HG03159 (cell line): Measurements from ENCODE around the gene STEAP3.

ENCODE experiments used
- ATAC-seq: cut with Tn5 transposase; IDR thresholded peaks from one replicate; pipeline ENCODE4 v1.9.1; 2021; ENCODE audit warnings: mild to moderate bottlenecking, moderate library complexity; ENCODE audit not compliant: unreplicated experiment

STEAP3 gene

DNA sequence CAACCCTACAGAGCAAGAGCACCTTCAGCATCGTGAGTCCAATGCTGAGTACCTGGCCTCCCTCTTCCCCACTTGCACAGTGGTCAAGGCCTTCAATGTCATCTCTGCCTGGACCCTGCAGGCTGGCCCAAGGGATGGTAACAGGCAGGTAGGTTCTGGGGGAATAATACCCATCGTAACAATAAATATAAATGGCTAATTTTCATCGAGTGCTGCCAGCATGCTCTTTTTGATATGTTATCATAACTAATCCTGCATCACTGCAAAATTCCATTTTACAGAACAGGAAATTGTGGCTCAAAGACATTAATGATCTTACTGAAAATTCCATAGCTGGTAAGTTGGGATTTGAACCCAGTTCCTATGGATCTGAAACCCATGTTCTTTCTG is 22.2 kb downstream of the STEAP3 start:
- no peak for ATAC-seq

DNA sequence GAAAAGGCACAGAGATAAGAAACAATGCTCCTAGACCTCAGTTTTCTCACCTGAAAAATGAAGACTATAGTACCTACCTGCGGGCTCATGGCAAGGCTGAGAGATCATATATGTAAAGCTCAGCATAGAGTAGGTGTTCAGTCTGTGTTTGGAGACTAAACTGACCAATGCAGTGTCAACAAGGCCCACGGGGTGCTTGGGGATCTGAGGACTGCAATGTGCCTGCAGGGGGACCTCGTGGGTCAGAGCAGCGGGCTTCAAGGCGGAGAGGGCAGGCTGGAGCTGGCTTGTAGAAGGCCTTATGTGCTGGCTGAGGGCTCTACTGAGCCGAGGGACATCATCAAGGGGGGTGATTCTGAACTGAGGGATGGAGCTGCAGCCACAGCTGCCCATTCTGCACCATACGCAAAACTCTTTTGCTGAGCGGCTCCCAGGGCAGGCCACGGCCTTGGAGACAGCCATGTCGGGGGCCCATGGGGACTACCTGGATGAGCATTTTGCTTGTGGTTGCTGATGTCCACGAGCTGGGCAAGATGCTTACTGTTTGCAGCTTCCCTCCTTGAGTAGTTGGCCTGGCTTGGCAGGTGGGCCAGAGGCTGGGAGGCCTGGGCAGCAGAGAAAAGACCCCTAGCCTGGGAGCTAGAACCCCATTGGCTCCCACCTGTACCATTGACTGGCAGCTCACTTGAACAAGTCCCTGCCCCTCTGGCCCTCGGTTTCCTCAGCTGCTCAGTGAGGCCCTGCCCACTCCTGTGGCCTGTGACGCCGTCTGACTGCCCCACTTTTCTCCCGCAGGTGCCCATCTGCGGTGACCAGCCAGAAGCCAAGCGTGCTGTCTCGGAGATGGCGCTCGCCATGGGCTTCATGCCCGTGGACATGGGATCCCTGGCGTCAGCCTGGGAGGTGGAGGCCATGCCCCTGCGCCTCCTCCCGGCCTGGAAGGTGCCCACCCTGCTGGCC is 23.5 kb downstream of the STEAP3 start:
- no peak for ATAC-seq

DNA sequence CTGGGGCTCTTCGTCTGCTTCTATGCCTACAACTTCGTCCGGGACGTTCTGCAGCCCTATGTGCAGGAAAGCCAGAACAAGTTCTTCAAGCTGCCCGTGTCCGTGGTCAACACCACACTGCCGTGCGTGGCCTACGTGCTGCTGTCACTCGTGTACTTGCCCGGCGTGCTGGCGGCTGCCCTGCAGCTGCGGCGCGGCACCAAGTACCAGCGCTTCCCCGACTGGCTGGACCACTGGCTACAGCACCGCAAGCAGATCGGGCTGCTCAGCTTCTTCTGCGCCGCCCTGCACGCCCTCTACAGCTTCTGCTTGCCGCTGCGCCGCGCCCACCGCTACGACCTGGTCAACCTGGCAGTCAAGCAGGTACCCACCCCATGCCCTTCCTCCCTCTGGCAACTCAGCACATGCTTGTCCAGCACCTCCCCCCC is 24.2 kb downstream of the STEAP3 start:
- ATAC-seq, result no peak

DNA sequence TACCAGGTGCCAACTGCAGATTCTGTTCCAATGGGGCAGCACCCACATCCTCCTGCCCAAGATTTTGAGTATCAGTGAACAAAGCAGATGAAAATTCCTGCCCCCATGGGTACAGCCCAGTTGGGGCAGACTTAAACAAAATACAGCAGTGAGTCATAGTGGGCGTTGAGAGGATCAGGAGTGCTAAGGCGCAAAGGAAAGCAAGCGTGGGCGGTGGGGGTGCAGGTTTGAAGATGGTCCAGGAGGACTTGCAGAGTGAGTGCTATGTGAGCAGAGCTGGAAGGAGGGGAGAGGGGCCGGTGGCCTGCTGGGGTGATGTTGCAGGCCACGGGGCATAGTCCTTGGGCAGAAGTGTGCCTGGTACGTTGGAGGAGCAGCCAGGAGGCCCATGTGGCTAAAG is 24.7 kb downstream of the STEAP3 start:
- ATAC-seq, result no peak

DNA sequence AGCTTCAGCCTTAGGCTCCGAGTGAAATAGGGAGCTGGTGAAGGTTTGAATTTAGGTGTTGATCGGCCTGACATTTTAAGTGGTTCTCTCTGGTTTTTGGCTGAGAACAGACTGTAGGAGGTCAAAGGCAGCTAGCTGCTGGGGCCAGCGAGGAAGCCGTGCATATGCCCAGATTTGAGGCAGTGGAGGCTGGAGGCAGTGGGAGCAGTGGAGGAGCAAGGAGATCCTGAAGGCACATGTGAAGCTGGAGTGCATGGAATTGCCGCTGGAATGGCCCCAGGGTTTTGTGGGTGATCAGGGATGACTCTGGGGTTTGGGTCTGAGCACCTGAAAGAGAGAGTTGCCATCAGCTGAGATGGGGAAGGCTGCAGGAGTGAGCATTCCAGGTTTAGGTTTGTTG is 25.1 kb downstream of the STEAP3 start:
- ATAC-seq, result no peak

DNA sequence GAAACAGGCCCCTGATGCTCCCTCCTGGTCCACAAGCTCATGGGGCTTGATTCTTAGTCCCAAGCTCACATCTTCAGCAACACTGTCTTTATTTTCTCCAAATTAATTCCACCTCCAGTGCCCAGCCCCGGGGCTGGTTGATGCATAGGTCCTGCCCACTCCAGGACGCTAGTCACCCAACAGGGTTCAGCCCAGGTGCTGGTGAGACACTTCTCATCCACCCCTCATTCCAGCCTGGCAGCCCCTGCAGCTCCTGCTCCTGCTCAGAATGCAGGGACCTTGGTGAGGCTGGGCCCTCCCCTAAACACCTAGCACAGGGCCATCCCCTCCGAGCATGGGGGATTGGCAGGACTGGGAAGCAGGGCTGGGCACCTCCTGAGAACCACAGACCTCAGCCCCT is 25.7 kb downstream of the STEAP3 start:
- ATAC-seq, result no peak

DNA sequence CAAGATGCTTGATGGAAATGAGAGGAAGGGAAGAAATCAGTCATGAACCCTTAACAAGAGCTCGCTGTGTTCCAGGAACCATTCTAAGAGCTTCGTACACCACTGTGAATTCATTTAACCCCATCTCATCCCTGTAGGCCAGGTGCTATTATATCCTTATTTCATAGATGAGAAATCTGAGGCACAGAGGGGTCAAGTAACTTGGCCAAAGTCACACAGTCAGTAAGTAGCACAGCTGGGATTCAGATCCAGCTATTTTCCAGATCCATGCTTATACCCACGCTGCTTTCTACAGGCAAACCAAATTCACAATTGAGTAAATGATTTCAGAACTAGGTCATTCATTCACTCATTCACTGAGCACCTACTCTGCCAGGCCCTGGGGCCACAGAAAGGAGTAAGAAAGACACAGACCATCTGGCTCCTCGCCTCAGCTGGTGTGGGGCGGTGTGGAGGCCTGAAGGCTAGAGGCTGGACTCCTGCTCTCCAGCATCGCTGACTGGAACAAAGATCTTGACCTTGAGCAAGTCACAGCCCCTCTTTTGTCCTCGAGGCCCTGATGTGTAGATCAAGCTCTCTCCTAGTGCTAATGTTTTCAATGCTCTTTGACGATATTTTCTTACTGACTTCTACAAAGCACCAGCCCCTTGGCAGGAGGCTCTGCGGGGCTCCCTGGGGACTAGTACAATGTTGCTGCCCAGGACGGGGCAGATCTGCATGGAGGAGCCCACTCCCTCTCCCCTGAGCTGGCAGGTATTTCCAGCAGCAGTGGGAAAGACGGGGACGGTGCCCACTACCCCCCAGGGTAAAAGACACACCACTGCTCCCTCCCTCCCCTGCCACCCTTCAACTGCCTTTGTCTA is 26.5 kb downstream of the STEAP3 start:
- ATAC-seq, result no peak

DNA sequence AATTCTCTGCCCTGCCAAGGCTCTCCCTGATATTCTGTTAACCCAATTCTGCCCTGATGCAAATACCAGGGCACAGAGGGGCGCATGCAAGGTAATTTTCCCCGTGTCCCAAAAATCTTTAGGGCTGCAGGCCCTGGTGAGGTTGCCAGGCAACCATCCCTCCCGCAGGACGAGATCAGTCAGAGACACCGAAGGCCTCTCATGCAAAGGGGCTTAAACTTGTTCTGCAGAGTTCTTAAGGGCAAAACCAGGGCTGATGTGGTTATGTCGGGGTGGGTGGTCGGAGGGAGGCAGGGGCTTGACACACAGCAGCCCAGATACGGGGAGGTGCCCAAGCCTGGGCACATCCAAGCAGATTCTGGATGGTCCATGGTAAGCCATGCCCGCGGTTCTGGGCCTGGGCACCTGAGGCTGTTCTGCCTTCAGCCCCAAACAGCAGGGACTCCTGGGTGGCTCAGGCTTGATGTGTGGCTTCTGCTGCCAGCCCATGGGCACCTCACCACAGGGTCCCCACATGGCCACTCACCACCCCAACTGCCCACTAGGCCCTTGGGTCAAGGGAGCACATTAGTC is 27.2 kb downstream of the STEAP3 start:
- no peak for ATAC-seq

DNA sequence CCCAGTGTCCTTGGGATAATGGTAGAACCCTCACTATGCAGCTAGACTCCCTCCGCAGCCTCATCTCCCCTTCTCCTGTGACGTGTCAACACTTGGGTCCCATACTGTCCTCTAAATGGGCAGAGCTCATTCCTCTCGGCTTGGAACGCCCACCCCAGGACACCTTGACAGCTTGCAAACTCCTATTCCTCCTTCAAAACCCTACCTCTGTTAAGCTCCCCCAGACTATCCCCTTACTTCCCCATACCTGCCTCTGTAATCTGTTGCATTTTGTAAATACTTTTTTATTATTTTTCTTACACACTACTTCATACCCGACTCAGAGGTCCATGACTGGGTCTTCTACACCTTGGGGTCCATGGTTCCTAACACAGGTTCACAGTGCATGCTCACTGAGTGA is 28.0 kb downstream of the STEAP3 start:
- no peak for ATAC-seq

DNA sequence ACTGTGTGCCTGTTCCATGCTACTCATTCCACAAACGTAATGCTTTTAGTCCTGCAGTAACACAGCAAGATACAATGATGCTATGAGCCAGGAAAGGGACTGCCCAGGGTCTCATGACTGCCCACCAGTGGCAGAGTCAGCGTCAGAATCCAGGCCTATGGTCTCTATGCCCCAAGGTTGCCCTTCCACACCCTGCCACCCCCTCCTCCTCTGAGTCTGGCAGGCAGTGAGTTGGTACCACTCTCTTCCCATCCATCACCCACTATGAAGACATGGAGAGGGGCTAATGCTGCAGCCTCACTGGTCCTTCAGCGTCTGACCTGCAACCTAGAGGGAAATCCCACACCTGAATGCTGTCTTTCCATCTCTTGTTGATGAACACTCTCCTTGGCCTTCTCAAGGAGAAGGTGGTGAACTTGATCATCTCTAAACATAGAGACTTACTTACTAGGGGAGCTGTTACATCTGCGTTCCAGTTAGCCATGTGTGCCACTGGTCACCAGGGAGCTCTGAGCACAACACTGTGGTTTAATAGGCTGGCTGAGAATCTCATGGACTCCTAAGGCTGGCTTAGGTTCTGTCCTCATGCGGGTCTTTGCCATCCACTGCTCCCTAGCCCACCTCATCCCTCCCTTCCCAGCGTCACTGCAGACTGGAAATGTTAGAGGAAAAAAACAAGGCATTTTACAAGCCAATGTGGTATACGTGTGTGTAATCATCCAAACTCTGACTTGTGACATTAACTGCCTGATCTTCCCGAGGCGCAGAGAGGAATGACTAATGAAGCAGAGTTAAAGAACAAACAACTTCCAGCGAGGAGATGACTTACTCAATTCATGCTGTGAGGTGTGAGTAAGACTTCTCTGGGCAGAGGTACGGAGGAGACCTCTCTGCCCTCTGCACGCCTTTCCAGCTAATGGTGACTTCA is 28.8 kb downstream of the STEAP3 start:
- no peak for ATAC-seq

DNA sequence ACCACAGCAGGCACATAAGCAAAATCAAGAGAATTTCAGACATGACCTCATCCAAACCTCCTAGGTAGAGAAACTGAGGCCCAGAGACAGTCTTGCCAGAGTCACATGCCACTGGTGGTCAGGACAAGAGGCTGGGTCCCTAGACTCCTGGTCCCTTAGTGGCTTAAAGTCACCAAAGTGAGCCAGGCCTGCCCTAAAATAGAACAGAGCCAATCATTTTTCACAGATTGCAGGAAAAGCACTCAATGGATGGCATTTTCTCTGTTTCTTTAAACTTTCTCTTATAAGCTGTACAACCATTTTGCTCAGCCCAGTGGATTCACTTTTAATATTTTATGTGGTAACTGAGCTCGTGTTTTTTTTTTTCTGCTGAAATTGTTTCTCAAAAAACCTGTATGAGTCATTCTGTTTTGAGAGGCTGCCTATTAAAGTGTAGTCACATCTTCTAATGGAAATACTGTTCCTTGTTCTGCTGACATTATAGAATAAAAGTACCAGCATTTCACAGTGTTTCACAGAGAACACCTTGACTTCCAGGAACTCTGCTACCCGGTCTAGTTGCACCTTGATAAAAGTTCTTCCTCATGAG is 29.6 kb downstream of the STEAP3 start:
- no peak for ATAC-seq

DNA sequence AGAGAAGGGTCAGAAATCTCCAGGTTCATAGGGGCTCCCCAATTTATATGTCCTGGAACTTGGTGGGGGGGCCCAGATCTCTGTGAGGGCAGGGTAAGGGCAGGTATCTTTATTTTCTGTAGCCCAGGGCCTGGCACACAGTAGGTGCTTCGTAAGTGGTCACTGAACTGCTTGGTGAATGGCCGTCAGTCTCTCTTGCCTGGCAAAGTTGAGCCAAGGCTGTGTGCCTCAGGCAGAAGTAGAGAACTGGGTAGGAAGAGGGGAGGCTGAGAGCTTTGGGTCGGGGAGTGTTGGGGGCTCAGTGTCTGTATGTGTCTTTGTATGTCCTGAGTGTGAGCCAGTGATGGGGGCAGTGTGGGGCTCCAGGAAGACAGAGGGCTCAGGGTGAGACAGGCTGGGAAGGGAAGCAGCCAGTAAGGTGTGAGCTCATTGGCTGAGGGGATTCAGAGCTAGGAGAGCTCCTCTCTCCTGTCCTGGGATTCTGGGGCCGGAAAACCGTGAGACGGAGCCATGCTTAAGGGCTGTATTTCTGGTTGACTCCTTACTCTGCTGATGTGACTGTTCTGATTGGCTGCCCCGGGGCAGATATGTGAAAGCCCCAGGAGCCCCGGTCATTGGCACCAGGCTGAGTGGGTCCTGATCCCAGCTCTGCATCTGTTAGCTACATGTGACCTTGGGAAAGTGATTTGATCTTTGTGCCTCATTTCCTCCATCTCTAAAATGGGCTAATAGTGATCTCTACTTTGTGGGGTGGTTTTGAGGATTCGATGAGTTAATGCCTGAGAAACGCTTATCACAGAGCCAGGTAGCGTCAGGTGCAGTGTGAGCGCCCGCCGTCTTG is 30.3 kb downstream of the STEAP3 start:
- no peak for ATAC-seq

DNA sequence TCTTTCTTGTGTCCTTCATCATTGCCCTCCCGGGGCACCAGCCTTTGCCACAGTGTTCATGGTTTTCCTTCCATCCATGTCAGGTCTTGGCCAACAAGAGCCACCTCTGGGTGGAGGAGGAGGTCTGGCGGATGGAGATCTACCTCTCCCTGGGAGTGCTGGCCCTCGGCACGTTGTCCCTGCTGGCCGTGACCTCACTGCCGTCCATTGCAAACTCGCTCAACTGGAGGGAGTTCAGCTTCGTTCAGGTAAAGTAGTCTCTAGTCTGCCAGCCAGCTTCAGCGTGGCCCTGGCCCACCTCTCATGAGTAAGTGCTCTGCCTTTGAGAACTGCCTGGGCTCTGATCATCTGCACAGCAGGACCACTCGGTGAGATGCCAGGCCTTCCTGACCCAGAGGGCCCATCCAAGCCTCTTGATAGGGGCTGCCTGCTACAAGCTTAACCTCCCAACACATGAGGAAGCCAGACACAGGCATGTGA is 31.0 kb downstream of the STEAP3 start:
- ATAC-seq, result no peak

DNA sequence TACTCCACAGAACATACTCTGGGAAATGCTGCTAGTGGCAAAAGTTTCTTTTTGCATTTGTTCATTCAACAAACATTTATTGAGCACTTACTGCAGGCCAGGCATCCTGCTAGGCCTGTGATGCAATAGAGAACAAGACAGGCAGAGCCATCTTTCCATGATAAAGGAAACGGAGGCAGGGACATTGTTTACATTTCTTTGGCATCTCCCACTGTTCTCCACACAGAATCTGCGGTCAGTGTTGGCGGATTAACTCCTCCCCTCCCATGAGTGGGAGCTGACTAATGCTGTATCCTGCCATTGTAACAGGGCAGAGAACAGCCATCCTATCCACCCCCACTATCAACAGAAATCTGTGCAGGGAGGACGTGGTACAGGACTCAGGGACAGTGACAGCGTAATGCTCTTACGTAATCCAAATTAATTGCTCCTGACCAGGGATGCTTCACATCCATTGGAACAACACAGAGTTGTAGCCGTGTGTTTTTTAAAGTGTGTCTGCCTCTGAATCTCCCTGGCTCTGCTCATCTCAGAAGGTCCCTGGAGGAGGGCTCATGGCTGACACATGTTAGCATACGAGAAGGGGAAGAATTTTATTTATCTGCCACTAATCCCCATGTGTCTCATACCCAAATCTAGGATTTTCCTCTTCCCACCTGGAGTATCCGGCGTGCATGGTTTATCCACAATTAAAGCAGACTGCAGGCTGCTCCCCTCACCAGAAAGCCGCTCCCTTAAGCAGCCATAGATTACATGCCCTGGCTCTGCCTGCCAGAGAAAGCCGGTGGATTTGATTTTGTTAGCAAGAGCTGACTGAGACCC is 32.3 kb downstream of the STEAP3 start:
- no peak for ATAC-seq

DNA sequence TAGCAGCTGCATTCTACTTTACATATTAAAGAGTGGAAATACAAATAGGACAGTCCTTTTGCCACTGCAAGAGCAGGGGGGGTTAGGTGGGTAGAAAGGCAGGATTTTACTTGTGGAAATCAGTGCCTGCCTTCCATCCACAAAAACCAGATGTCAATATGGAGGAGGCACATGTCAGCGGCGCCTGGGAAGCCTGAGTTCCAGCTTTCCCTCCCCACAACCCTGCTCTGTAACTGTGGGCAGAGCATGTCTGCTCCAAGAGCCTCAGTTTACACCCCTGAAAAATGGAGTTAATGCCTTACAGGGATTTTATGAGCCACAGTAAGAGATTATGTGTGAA is 32.9 kb downstream of the STEAP3 start:
- no peak for ATAC-seq

DNA sequence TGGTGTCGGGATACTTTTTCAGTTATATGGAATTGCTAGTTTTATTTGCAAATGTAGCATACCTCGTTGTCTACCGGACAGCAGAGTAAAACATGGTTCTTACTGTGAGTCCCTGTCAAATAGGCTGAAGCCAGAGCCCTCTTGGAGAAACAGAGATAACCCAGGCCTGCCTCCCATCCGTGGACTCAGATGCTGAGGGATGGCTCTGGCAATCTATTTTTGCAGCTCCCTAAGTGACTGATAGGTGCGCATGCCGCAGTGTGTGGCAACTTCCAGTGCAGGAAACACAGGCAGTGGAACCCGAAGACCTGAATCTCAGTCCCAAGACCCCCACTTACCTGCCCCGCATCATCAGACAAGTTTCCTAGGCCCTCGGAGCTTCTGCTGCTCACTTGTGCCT is 33.6 kb downstream of the STEAP3 start:
- ATAC-seq, result no peak

DNA sequence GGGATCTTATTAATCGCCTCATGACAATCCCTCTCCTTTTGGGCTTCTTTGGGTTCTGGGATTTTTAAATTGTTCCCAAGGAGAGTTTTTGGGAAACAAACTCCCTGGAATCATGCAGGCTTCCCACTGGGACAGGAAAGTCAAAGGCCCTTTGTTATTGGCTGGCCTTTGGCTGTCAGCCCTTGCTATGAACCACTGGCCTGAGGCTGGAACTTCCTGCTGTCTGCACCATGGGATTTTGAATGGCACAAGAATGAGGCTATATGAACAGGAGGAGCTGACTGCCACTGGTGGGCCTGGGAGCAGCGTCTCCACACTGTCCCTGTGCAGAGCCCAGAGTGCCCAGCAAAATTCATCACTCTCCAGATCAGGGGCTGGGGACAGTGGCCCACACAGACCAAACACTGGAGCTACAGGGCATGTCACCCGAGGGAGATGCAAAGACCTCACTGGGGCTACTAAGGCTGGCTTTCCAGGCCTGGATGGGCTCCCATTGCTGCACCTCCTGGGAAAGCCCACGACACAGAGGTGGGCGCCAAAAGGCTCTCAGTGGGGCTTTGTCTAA is 35.7 kb downstream of the STEAP3 start:
- ATAC-seq, result no peak
